GM18520 (cell line): ENCODE measurements around the gene C6orf163.

Experiments
- ATAC-seq: cut with Tn5 transposase; IDR thresholded peaks from one replicate; pipeline ENCODE4 v1.9.1; 2021; ENCODE audit not compliant: unreplicated experiment

The C6orf163 gene

GRCh38 chr6:87408721-87409155 lies 64.1 kb downstream of the C6orf163 start:
- no peak for ATAC-seq
